CD4-positive, alpha-beta memory T cell (primary cell): ENCODE results near the gene HNRNPCL2. TPM values are rescaled to one million over a fixed set of nuclear protein-coding genes. Genes with fewer than 3 reads are reported as not detected.
"Not testable (repeated sequence)": the region's sequence is repeated elsewhere in the genome, so short reads cannot be mapped to it uniquely, and the experiment has no call there.

Source experiments
- CTCF ChIA-PET: fragments of 350-600 bp; sonication (Branson Sonifier 250); formaldehyde crosslinking; loops from one replicate; lab custom pipeline; 2021; ENCODE audit warnings: inconsistent platforms; ENCODE audit not compliant: partially characterized antibody; lab: Charles Lee
- POLR2A ChIA-PET: fragments of 350-600 bp; sonication (Branson Sonifier 250); formaldehyde crosslinking; loops from one replicate; lab custom pipeline; 2021; ENCODE audit not compliant: partially characterized antibody; lab: Charles Lee
- DNase-seq, 5 donors: peaks; one replicate each; pipeline versions ENCODE4 v3.0.0 to v3.0.0-alpha.2; 2020 to 2022; ENCODE audit warnings: mixed read lengths in 1 of 5
- H3K27ac ChIP-seq: one replicate; pipeline ENCODE4 v1.7.0; 2013; ENCODE audit warnings: low read depth, low read length
- H3K27me3 ChIP-seq: 2 replicates; pipeline ENCODE4 v1.7.0; 2013; ENCODE audit warnings: mild to moderate bottlenecking, low read length, moderate library complexity; ENCODE audit not compliant: insufficient read depth
- H3K36me3 ChIP-seq: 2 replicates; pipeline ENCODE4 v1.7.0; 2013; ENCODE audit warnings: mild to moderate bottlenecking, low read length, moderate library complexity; ENCODE audit not compliant: insufficient read depth
- H3K4me1 ChIP-seq: 2 replicates; pipeline ENCODE4 v1.7.0; 2013; ENCODE audit warnings: mild to moderate bottlenecking, low read length, moderate library complexity; ENCODE audit not compliant: insufficient read depth
- H3K4me3 ChIP-seq, 2 donors: one replicate each; pipeline ENCODE4 v1.7.0; 2013; ENCODE audit warnings: low read length in 2 of 2, mild to moderate bottlenecking in 1 of 2
- H3K9me3 ChIP-seq, 2 donors: one replicate each; pipeline ENCODE4 v1.7.0; 2013; ENCODE audit warnings: low read length in 2 of 2, control low read depth in 1 of 2; ENCODE audit not compliant: control insufficient read depth in 1 of 2
- H3K27ac Mint-ChIP-seq, 7 donors: one replicate each; pipeline ENCODE4 v1.8.0; 2020 to 2021; ENCODE audit warnings: mixed read lengths in 7 of 7, mild to moderate bottlenecking in 6 of 7, inconsistent platforms in 3 of 7, moderate library complexity in 3 of 7
- H3K27me3 Mint-ChIP-seq, 2 donors: one replicate each; pipeline ENCODE4 v1.8.0; 2020 to 2021; ENCODE audit warnings: mixed read lengths in 2 of 2
- H3K36me3 Mint-ChIP-seq, 2 donors: one replicate each; pipeline ENCODE4 v1.8.0; 2020 to 2021; ENCODE audit warnings: mixed read lengths in 2 of 2, inconsistent platforms in 1 of 2, mild to moderate bottlenecking in 1 of 2
- H3K4me1 Mint-ChIP-seq, 4 donors: one replicate each; pipeline ENCODE4 v1.8.0; 2020 to 2021; ENCODE audit warnings: mixed read lengths in 4 of 4, mild to moderate bottlenecking in 1 of 4
- H3K4me3 Mint-ChIP-seq, 8 donors: one replicate each; pipeline ENCODE4 v1.8.0; 2020 to 2021; ENCODE audit warnings: mixed read lengths in 8 of 8, mild to moderate bottlenecking in 7 of 8, moderate library complexity in 6 of 8, inconsistent platforms in 3 of 8
- H3K9me3 Mint-ChIP-seq, 8 donors: one replicate each; pipeline ENCODE4 v1.8.0; 2020 to 2021; ENCODE audit warnings: mixed read lengths in 8 of 8, mild to moderate bottlenecking in 5 of 8, inconsistent platforms in 3 of 8, moderate library complexity in 1 of 8
- intact Hi-C: fragments of 100-400 bp; cut with micrococcal nuclease; formaldehyde crosslinking; loops from one replicate; pipeline ENCODE4 v1.15.1; 2023
- polyA plus RNA-seq, 2 donors: library from polyadenylated mRNA; unstranded; fragments of 300-500 nt; fragmentation: Illumina TruSeq; gene quantifications; one replicate each; pipeline ENCODE4 v1.2.3, GENCODE V29; 2021
- total RNA-seq, 2 experiments: library from RNA; stranded (reverse); gene quantifications; one replicate each; pipeline ENCODE4 v1.2.3, GENCODE V29; 2021

HNRNPCL2 gene
- not detected for total RNA-seq
- polyA plus RNA-seq = not detected

GRCh38 chr1:13116754-13117153 lies at the start of gene HNRNPCL2:
TSS of gene HNRNPCL2 (minus strand) at chr1:13116854. CDS start at chr1:13116400, 454 bp downstream.
- H3K4me3 Mint-ChIP-seq, H3K4me3 ChIP-seq, H3K4me1 ChIP-seq, DNase-seq, H3K27ac ChIP-seq, H3K9me3 ChIP-seq, H3K36me3 ChIP-seq, H3K27me3 Mint-ChIP-seq, H3K27me3 ChIP-seq, H3K27ac Mint-ChIP-seq, POLR2A ChIA-PET, H3K4me1 Mint-ChIP-seq, H3K9me3 Mint-ChIP-seq, intact Hi-C loops, H3K36me3 Mint-ChIP-seq, CTCF ChIA-PET: not testable (repeated sequence)

- H3K4me1 Mint-ChIP-seq, H3K4me3 Mint-ChIP-seq, CTCF ChIA-PET, H3K9me3 Mint-ChIP-seq, H3K36me3 Mint-ChIP-seq, H3K4me3 ChIP-seq, intact Hi-C loops, H3K4me1 ChIP-seq, H3K36me3 ChIP-seq, DNase-seq, H3K27ac ChIP-seq, H3K9me3 ChIP-seq, H3K27ac Mint-ChIP-seq, H3K27me3 ChIP-seq, POLR2A ChIA-PET, H3K27me3 Mint-ChIP-seq: not testable (repeated sequence)
These were observed 48.9 kb upstream of the HNRNPCL2 start, which contains the start of gene HNRNPCL4 for GRCh38 chr1:13165531-13165930. TSS of gene HNRNPCL4 (minus strand) at chr1:13165631. CDS start at chr1:13165467, 164 bp downstream.

DNA sequence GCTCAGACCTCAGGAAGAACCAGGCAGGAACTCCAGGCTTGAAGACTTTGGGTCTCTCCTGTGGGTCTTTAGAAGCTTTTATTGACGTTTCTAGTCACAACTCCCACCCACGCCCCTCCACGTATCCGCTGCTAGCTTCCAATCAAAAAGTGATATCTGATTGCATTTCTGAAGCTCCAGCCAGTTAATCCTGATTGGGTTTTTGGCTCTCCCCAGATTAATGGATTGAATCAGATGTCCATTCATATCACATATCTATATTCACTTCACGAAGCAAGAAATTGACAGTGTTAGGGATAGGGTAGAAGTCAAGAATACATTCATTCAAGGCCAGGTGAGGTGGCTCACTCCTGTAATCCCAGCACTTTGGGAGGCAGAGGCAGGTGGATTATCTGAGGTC lies 39.3 kb upstream of the HNRNPCL2 start, which contains the start of gene PRAMEF26:
PRAMEF26 (minus strand) TSS at position 101 of the 400 bp plus-strand sequence. CDS start 2,914 bp downstream, outside the sequence.
- H3K27ac ChIP-seq, intact Hi-C loops, H3K27me3 ChIP-seq, DNase-seq, H3K36me3 ChIP-seq, H3K27me3 Mint-ChIP-seq, H3K9me3 Mint-ChIP-seq, POLR2A ChIA-PET, H3K9me3 ChIP-seq, H3K36me3 Mint-ChIP-seq, H3K4me1 Mint-ChIP-seq, H3K4me3 ChIP-seq, CTCF ChIA-PET, H3K27ac Mint-ChIP-seq, H3K4me1 ChIP-seq, H3K4me3 Mint-ChIP-seq: not testable (repeated sequence)

DNA sequence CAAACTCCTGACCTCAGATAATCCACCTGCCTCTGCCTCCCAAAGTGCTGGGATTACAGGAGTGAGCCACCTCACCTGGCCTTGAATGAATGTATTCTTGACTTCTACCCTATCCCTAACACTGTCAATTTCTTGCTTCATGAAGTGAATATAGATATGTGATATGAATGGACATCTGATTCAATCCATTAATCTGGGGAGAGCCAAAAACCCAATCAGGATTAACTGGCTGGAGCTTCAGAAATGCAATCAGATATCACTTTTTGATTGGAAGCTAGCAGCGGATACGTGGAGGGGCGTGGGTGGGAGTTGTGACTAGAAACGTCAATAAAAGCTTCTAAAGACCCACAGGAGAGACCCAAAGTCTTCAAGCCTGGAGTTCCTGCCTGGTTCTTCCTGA lies 46.2 kb downstream of the HNRNPCL2 start, which contains the start of gene PRAMEF25:
PRAMEF25 (plus strand) TSS at position 301 of the 400 bp plus-strand sequence. CDS start 2,920 bp downstream, outside the sequence.
- H3K27me3 Mint-ChIP-seq, POLR2A ChIA-PET, H3K4me1 Mint-ChIP-seq, DNase-seq, H3K36me3 ChIP-seq, H3K27ac ChIP-seq, H3K27me3 ChIP-seq, H3K36me3 Mint-ChIP-seq, intact Hi-C loops, H3K9me3 ChIP-seq, H3K27ac Mint-ChIP-seq, H3K4me3 Mint-ChIP-seq, H3K4me1 ChIP-seq, H3K4me3 ChIP-seq, H3K9me3 Mint-ChIP-seq, CTCF ChIA-PET: not testable (repeated sequence)

Other genes with a start within 250 kb of the HNRNPCL2 start
- not detected for gene PRAMEF4, start 230.7 kb downstream of the HNRNPCL2 start, total RNA-seq
- not detected for gene PRAMEF4, start 230.7 kb downstream of the HNRNPCL2 start, polyA plus RNA-seq
- gene PRAMEF10, start 218.6 kb downstream of the HNRNPCL2 start, total RNA-seq = not detected
- gene PRAMEF10, start 218.6 kb downstream of the HNRNPCL2 start, polyA plus RNA-seq = not detected
- not detected for gene PRAMEF7, start 200.2 kb downstream of the HNRNPCL2 start, total RNA-seq
- not detected for gene PRAMEF7, start 200.2 kb downstream of the HNRNPCL2 start, polyA plus RNA-seq
- not detected for gene PRAMEF6, start 169.3 kb downstream of the HNRNPCL2 start, total RNA-seq
- not detected for gene PRAMEF6, start 169.3 kb downstream of the HNRNPCL2 start, polyA plus RNA-seq
- not detected for gene PRAMEF27, start 60.3 kb downstream of the HNRNPCL2 start, total RNA-seq
- not detected for gene PRAMEF27, start 60.3 kb downstream of the HNRNPCL2 start, polyA plus RNA-seq
- not detected for gene HNRNPCL3, start 56.1 kb downstream of the HNRNPCL2 start, total RNA-seq
- not detected for gene HNRNPCL3, start 56.1 kb downstream of the HNRNPCL2 start, polyA plus RNA-seq
- not detected for gene PRAMEF25, start 46.1 kb downstream of the HNRNPCL2 start, total RNA-seq
- not detected for gene PRAMEF25, start 46.1 kb downstream of the HNRNPCL2 start, polyA plus RNA-seq
- not detected for gene PRAMEF26, start 39.2 kb upstream of the HNRNPCL2 start, total RNA-seq
- not detected for gene PRAMEF26, start 39.2 kb upstream of the HNRNPCL2 start, polyA plus RNA-seq
- gene HNRNPCL4, start 48.8 kb upstream of the HNRNPCL2 start, total RNA-seq = not detected
- not detected for gene HNRNPCL4, start 48.8 kb upstream of the HNRNPCL2 start, polyA plus RNA-seq
- gene PRAMEF9, start 55.0 kb upstream of the HNRNPCL2 start, total RNA-seq = not detected
- gene PRAMEF9, start 55.0 kb upstream of the HNRNPCL2 start, polyA plus RNA-seq = not detected
- not detected for gene PRAMEF13, start 84.6 kb upstream of the HNRNPCL2 start, total RNA-seq
- not detected for gene PRAMEF13, start 84.6 kb upstream of the HNRNPCL2 start, polyA plus RNA-seq
- not detected for gene PRAMEF18, start 109.3 kb upstream of the HNRNPCL2 start, total RNA-seq
- not detected for gene PRAMEF18, start 109.3 kb upstream of the HNRNPCL2 start, polyA plus RNA-seq
- not detected for gene PRAMEF5, start 137.3 kb upstream of the HNRNPCL2 start, total RNA-seq
- not detected for gene PRAMEF5, start 137.3 kb upstream of the HNRNPCL2 start, polyA plus RNA-seq
- not detected for gene PRAMEF8, start 168.3 kb upstream of the HNRNPCL2 start, total RNA-seq
- not detected for gene PRAMEF8, start 168.3 kb upstream of the HNRNPCL2 start, polyA plus RNA-seq
- gene PRAMEF33, start 186.7 kb upstream of the HNRNPCL2 start, total RNA-seq = not detected
- not detected for gene PRAMEF33, start 186.7 kb upstream of the HNRNPCL2 start, polyA plus RNA-seq
- gene PRAMEF15, start 198.7 kb upstream of the HNRNPCL2 start, total RNA-seq = not detected
- not detected for gene PRAMEF15, start 198.7 kb upstream of the HNRNPCL2 start, polyA plus RNA-seq
- not detected for gene PRAMEF14, start 230.3 kb upstream of the HNRNPCL2 start, total RNA-seq
- gene PRAMEF14, start 230.3 kb upstream of the HNRNPCL2 start, polyA plus RNA-seq = not detected